Measurements from ENCODE around the gene AGBL5.

AGBL5 gene

DNA sequence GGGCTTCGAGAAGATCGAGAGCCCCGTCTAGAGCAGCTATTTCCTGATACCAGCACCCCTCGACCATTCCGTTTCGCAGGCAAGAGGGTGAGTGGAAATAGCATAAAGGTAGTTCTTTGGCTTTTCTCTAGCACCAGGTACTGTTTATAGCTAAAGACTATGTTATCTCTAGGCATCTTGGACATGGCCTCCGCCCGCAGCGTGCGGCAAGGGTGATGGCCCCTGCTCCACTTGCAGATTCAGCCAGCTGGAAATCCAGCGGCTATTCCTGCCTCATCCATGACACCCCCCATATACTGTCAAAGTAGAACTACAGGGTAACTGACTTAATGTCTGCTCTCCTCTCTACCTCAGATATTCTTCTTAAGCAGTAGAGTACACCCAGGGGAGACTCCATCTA lies 3.3 kb downstream of the AGBL5 start:
- TF ChIP-seq, protein P1, sequence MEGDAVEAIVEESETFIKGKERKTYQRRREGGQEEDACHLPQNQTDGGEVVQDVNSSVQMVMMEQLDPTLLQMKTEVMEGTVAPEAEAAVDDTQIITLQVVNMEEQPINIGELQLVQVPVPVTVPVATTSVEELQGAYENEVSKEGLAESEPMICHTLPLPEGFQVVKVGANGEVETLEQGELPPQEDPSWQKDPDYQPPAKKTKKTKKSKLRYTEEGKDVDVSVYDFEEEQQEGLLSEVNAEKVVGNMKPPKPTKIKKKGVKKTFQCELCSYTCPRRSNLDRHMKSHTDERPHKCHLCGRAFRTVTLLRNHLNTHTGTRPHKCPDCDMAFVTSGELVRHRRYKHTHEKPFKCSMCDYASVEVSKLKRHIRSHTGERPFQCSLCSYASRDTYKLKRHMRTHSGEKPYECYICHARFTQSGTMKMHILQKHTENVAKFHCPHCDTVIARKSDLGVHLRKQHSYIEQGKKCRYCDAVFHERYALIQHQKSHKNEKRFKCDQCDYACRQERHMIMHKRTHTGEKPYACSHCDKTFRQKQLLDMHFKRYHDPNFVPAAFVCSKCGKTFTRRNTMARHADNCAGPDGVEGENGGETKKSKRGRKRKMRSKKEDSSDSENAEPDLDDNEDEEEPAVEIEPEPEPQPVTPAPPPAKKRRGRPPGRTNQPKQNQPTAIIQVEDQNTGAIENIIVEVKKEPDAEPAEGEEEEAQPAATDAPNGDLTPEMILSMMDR (IDR thresholded peaks at IDR 0.05; ENCODE audit: borderline replicate concordance, control extremely low read depth, extremely low read depth, insufficient read depth, missing control alignments), result no peak
- in situ Hi-C loops (cut with MboI; ENCODE audit: low sequenced_read_pairs, unreplicated experiment), result no loop called here
- DNase-seq (ENCODE audit: low spot score), result no peak

DNA sequence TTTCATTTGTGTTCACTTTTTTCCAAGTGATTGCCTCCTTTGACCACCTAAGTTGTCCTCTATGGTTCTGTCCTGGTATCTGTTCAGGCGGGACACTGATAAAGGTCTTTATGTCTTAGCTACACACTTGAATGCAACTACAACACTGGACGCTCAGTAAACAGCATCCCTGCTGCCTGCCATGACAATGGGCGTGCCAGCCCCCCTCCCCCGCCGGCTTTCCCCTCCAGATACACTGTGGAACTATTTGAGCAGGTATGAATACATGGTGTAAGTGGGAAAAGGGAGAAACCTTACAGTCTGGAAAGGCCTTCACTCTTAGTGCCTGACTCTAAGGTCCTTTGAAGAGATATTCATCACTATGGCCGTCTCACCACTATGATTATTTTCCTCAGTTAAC lies 5.7 kb downstream of the AGBL5 start:
- TF ChIP-seq, protein P1 (IDR thresholded peaks at IDR 0.05; ENCODE audit: borderline replicate concordance, control extremely low read depth, extremely low read depth, insufficient read depth, missing control alignments), result no peak
- DNase-seq (ENCODE audit: low spot score), result no peak
- in situ Hi-C loops (cut with MboI; ENCODE audit: low sequenced_read_pairs, unreplicated experiment), result no loop called here

DNA sequence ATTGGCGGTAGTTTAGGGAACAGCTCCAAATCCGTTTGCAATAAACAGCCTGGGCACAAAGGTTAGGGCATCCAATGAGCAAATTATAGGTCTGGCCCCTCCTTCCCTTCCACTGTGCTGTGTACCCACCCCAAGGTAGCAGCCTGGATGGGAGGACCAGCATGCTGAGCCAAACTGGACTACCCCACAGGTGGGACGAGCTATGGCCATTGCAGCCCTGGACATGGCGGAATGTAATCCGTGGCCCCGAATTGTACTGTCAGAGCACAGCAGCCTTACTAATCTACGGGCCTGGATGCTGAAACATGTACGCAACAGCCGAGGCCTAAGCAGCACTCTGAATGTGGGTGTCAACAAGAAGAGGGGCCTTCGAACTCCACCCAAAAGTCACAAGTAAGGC lies 6.7 kb downstream of the AGBL5 start:
- in situ Hi-C loops (cut with MboI; ENCODE audit: low sequenced_read_pairs, unreplicated experiment), result no loop called here
- no peak for DNase-seq (ENCODE audit: low spot score)
- TF ChIP-seq, protein P1 (IDR thresholded peaks at IDR 0.05; ENCODE audit: borderline replicate concordance, control extremely low read depth, extremely low read depth, insufficient read depth, missing control alignments), result no peak

DNA sequence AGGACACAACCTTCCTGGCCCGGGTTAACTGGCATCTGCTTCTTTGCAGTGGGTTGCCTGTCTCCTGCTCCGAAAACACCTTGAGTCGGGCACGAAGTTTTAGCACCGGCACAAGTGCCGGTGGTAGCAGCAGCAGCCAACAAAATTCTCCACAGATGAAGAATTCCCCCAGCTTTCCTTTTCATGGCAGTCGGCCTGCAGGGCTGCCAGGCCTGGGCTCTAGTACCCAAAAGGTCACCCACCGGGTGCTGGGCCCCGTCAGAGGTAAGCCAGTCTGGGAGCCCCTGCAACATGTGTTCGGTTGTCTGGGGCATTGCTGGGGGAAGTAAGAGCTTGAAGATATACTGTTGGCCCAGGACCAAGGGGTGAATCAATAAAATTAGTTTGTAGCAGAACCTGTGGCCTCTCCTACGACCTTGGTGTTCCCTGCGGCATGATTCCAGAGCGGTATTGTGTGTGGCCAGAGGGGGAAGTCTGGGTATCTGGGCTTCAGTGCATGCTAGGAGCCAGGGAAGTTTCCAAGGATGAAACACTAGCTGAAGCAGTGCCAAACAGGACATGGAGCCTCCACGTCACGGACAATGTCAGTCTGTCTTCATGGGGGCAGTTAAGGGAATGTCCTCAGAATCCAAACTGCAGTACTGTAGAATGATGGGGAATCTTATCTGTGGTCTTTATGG lies 7.8 kb downstream of the AGBL5 start:
- in situ Hi-C loops (cut with MboI; ENCODE audit: low sequenced_read_pairs, unreplicated experiment), result no loop called here
- DNase-seq (ENCODE audit: low spot score), result no peak
- TF ChIP-seq, protein P1 (IDR thresholded peaks at IDR 0.05; ENCODE audit: borderline replicate concordance, control extremely low read depth, extremely low read depth, insufficient read depth, missing control alignments), result no peak

DNA sequence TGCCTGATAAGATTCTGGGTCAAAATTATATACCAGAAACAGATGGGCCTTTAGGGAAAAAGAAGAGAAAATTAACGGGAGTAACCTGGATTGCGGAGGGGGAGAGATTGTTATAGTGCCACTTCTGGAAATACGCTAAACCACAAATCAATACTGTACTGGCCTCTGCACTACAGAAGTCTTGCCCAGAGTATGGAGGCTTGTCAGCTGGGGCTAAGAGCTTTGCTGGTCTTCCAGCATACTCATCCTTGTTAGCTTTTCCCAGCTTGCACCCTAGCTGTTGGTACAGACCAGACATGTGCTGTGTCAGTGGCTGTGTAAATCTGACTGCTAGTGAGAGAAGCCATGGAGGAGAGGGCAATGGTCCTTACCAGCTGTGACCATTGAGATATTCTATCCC lies 8.9 kb downstream of the AGBL5 start:
- TF ChIP-seq, protein P1 (IDR thresholded peaks at IDR 0.05; ENCODE audit: borderline replicate concordance, control extremely low read depth, extremely low read depth, insufficient read depth, missing control alignments), result no peak

DNA sequence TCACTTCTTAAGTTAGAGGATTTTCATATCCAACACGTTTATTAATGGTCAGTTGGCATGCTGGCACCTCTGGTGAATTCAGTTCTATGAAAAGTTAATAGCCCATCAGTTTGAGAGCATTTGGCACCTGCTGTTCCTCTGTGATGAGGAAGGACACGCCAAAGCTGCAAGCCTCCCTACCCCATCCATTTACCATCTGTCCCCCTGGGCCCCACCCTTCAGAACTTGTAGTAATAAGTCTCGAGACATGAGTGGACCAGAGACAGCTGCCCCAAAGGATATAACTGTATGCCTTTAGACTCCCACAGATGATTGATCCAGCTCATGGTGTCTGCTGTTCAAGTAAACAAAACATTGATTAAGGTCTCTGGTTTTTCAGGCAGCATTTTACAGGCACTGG lies 13.7 kb downstream of the AGBL5 start:
- TF ChIP-seq, protein P1 (IDR thresholded peaks at IDR 0.05; ENCODE audit: borderline replicate concordance, control extremely low read depth, extremely low read depth, insufficient read depth, missing control alignments), result no peak
- no peak for DNase-seq (ENCODE audit: low spot score)
- in situ Hi-C loops (cut with MboI; ENCODE audit: low sequenced_read_pairs, unreplicated experiment), result no loop called here

More for the DNA sequence above, 8.9 kb downstream of the AGBL5 start:
- in situ Hi-C loops (cut with MboI; ENCODE audit: low sequenced_read_pairs, unreplicated experiment), result no loop called here
- DNase-seq (ENCODE audit: low spot score), result no peak
